GM10266 (cell line): ENCODE results near the gene CAMKMT.
A peak's percentile ranks its signal among the peaks of the same experiment; 100 is the strongest.

Source experiments
- DNase-seq: peaks from one replicate; pipeline ENCODE4 v3.0.0; 2012; ENCODE audit errors: extremely low spot score
- TF ChIP-seq, protein P1 (sequence below): IDR thresholded peaks from 2 replicates; pipeline ENCODE4 v1.5.1; 2012; ENCODE audit warnings: mild to moderate bottlenecking, low read depth; ENCODE audit not compliant: control insufficient read depth, insufficient read depth; ENCODE audit errors: missing control alignments

CAMKMT gene

GRCh38 chr2:44605511-44605910, 243.8 kb downstream of the CAMKMT start:
- TF ChIP-seq, protein P1, sequence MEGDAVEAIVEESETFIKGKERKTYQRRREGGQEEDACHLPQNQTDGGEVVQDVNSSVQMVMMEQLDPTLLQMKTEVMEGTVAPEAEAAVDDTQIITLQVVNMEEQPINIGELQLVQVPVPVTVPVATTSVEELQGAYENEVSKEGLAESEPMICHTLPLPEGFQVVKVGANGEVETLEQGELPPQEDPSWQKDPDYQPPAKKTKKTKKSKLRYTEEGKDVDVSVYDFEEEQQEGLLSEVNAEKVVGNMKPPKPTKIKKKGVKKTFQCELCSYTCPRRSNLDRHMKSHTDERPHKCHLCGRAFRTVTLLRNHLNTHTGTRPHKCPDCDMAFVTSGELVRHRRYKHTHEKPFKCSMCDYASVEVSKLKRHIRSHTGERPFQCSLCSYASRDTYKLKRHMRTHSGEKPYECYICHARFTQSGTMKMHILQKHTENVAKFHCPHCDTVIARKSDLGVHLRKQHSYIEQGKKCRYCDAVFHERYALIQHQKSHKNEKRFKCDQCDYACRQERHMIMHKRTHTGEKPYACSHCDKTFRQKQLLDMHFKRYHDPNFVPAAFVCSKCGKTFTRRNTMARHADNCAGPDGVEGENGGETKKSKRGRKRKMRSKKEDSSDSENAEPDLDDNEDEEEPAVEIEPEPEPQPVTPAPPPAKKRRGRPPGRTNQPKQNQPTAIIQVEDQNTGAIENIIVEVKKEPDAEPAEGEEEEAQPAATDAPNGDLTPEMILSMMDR: no peak
- no peak for DNase-seq

DNA sequence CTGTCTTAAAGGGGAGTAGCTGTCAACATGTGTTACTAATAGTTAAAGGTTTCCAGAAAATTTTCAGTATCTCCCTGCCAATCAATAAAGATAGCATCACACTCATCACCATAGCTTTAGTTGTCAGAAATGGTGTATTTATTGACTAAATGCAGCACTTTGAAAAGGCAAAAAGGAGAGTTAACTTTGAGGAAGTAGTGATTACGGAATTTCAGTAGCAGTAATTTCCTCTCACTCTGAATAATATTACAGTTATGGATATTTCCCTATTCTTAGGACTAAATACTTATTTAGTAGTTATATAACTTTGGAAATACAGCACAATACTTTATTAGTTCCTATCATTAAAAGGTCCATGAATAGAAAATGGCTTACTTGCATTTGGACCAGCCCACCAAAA, 250.5 kb downstream of the CAMKMT start:
- DNase-seq: no peak
- TF ChIP-seq, protein P1: no peak

DNA sequence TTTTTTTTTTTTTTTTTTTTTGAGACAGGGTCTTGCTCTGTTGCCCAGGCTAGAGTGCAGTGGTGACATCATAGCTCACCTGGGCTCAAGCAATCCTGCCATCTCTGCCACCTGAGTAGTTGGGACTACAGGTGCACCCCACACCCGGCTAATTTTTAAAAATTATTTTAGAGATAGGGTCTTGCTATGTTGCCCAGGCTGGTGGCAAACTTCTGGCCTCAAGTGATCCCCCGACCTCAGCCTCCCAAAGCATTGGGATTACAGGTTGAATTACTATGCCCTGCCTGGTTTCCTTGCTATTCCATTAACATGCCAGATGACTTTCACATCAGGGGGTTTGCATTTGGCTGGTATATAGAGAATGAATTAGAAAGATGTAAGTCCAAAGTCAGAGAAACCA, 253.2 kb downstream of the CAMKMT start:
- TF ChIP-seq, protein P1: no peak
- DNase-seq: no peak

DNA sequence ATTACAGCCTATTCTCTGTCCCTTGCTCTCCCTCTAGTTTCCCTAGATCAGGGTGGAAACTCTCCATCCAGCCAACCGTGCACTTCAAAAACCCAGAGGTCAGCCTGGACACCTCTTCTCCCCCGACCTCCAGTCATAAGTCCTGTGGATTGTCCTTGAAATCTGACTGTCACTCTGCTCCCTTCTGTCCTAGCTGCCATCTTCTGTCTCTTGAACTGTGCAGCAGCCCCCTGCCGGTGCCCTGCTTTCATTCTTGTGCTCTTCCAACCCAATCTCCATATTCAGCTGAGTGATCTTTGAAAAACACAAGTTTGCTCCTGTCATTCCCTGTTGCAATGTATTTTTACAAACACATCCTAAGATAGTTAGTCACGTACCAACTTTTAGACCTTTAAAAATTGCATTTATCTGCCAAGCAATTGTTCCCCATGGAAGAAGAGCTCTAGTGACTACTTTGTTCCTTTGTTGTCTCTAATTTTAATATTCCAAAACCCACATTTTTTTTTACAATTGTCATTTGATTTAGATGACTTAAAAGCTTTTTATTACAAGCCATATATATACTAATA, 254.3 kb downstream of the CAMKMT start:
- DNase-seq: no peak
- TF ChIP-seq, protein P1: no peak

GRCh38 chr2:44616667-44617155, 255.0 kb downstream of the CAMKMT start:
- TF ChIP-seq, protein P1: no peak
- DNase-seq: peak; percentile 42

DNA sequence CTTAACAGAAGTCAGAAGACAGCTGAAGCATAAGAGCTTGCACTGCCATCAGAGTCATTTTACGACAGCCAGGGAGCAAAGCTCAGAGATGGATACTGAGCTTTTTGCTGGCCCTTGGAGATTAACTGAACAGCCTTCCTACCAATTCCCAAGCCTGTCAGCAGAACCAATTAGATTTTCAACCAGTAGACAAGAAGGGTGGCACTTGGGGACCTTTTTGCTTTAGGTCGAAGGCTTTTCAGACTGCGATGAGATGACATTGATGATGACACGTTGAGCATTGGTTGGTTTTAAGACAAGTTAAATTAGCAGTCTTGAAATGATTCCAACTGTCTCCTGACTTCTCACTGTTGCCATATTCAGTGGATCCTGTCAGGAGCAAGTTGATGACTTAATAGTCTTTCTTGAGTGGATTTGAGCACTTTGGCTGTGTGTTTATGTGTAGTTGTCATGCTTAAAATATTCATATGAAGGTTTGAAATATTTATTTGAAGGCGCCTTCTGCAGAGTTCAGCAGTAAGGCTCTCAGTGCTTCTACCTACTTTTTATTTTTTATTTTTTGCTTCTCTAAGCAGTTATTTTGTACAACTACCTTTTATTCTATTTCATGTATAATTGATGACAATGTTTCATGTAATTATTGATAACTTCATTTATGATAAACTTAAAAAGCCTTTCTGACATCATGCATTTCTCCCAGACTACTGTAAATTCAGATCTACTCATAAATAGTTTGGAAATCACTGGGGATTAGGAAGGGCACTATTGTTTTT, 256.7 kb downstream of the CAMKMT start:
- TF ChIP-seq, protein P1: no peak
- DNase-seq: no peak
